Measurements from ENCODE around the gene XRN1.
"Not testable (repeated sequence)": the region's sequence is repeated elsewhere in the genome, so short reads cannot be mapped to it uniquely, and the experiment has no call there.

Gene XRN1

DNA sequence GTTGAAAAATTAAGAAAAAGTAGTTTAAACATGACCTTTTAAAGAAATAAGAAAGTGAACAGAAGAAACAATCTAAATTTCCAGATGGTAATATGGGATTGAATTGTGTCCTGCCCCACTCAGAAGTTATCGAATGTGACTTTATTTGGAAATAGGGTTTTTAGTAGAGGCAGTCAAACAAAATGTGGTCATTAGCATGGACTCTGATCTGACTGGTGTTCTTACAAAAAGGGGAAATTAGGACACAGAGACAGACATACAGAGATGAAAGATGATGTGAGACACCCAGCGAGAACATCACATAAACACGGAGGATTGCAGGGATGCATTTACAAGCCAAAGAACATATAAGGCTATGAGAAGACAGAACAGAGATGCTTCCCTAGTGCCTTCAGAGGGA, 73.2 kb downstream of the XRN1 start:
- TF ChIP-seq ZFX (IDR thresholded peaks at IDR 0.05) (no peak), CTCF (conservative IDR thresholded peaks at IDR 0.05) (no peak)
- H3K27ac ChIP-seq: no peak overlapping the region

DNA sequence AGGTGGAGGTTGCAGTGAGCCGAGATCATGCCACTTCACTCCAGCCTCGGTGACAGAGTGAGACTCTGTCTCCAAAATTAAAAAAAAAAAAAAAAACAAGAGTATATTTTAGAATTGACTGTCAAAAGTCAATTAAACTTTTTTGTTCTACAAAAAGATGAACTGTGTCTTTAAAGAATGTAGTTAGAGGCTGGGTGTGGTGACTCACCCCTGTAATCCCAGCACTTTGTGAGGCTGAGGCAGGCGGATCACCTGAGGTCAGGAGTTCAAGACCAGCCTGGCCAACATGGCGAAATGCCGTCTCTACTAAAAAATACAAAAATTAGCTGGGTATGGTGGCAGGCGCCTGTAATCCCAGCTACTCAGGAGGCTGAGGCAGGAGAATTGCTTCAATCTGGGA, 78.3 kb downstream of the XRN1 start:
- not testable (repeated sequence) for H3K27ac ChIP-seq

GRCh38 chr3:142366434-142366833, 81.4 kb downstream of the XRN1 start:
- TF ChIP-seq ZFX (IDR thresholded peaks at IDR 0.05) (no peak), CTCF (conservative IDR thresholded peaks at IDR 0.05) (peak; percentile 87)
- no peak overlapping the region for H3K27ac ChIP-seq

GRCh38 chr3:142363936-142364467, 83.8 kb downstream of the XRN1 start:
- TF ChIP-seq ZFX (IDR thresholded peaks at IDR 0.05): no peak
- TF ChIP-seq CTCF (conservative IDR thresholded peaks at IDR 0.05): no peak
- H3K27ac ChIP-seq: peak overlapping the region; percentile 64; the same call in 1 of the 2 replicates

DNA sequence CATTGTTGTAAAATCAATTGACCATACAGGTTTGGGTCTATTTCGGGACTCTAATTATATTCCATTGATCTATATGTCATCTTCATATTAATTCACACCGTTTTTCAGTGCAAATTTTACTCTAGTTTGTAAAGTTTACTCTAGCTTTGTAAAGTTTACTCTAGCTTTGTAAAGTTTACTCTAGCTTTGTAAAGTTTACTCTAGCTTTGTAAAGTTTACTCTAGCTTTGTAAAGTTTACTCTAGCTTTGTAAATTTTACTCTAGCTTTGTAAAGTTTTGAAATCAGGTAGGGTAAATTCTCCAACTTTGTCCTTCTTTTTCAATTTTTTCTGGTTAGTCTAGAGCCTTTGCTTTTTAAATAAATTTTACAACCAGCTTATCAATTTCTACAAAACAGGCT, 84.4 kb downstream of the XRN1 start:
- H3K27ac ChIP-seq: not testable (repeated sequence)

GRCh38 chr3:142359367-142359766, 88.5 kb downstream of the XRN1 start:
- no peak for TF ChIP-seq CTCF (conservative IDR thresholded peaks at IDR 0.05)
- no peak overlapping the region for H3K27ac ChIP-seq

DNA sequence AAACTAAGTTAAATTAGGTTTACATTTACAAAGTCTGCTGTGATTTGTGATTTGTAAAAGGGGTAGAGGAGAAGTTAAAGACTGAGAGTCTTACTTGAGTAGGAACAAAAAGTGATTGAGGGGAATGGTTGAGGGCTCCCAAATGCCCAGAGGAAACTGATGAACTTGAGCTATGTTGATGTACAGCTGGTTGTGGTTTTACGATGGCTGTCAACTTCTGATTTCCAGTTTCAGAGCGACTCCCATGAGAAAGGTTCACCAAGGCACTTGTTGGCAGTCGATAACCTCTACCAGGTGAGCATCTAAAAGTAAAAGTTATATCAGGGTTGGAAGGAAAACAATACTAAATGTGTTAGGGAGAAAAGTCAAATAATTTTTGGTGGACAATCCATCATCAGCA, 91.0 kb downstream of the XRN1 start:
- no peak overlapping the region for H3K27ac ChIP-seq
- TF ChIP-seq ZFX (IDR thresholded peaks at IDR 0.05) (no peak), CTCF (conservative IDR thresholded peaks at IDR 0.05) (no peak)

DNA sequence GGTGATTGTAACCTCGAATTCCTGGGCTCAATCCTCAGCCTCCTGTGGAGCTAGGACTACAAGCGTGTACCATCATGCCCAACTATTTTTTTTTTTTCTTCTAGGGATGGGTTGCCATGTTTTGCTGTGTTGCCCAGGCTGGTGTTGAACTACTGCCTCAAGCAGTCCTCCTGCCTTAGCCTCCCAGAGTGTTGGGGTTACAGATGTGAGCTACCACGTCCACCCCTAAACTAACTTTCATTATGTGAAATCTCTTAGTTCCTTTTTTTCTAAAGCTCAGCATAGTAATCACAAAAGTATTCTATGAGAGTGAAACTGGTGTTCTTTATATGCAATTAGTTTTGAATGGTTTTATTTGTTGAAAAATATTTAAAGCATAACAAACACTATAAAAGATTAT, 92.1 kb downstream of the XRN1 start:
- TF ChIP-seq CTCF (conservative IDR thresholded peaks at IDR 0.05): no peak
- no peak for TF ChIP-seq ZFX (IDR thresholded peaks at IDR 0.05)
- H3K27ac ChIP-seq: no peak overlapping the region

- TF ChIP-seq ZFX (IDR thresholded peaks at IDR 0.05): no peak
- H3K27ac ChIP-seq: no peak overlapping the region
Measured at GRCh38 chr3:142354076-142354475, 93.8 kb downstream of the XRN1 start.
